Lung (tissue), 12 donors: ENCODE measurements around the gene SH2D4B. TPM values are rescaled to one million over a fixed set of nuclear protein-coding genes. Genes with fewer than 3 reads are reported as not detected.

Source experiments
- ATAC-seq: fragments of 200-7000 bp; cut with Tn5 transposase; one replicate; pipeline ENCODE4 v1.9.1; 2020; ENCODE audit warnings: moderate number of reproducible peaks; ENCODE audit not compliant: insufficient read depth, low FRiP score
- DNase-seq, 3 donors: peaks; one replicate each; pipeline ENCODE4 v3.0.0-alpha.2; 2013 to 2017
- H3K27ac ChIP-seq, 2 donors: one replicate each; pipeline ENCODE4 v1.5.1; 2013; ENCODE audit warnings: mild to moderate bottlenecking in 2 of 2, moderate library complexity in 2 of 2, control low read depth in 1 of 2, inconsistent platforms in 1 of 2, low read depth in 1 of 2, low read length in 1 of 2
- H3K27me3 ChIP-seq, 3 donors: one replicate each; pipeline ENCODE4 v1.5.1; 2013; ENCODE audit warnings: low read length in 2 of 3; ENCODE audit not compliant: control insufficient read depth in 3 of 3, insufficient read depth in 3 of 3
- H3K36me3 ChIP-seq, 4 donors: one replicate each; pipeline ENCODE4 v1.5.1; 2013; ENCODE audit warnings: low read length in 4 of 4, mild to moderate bottlenecking in 1 of 4, moderate library complexity in 1 of 4; ENCODE audit not compliant: control insufficient read depth in 4 of 4, insufficient read depth in 4 of 4
- H3K4me1 ChIP-seq, 5 donors: one replicate each; pipeline ENCODE4 v1.5.1; 2013; ENCODE audit warnings: low read length in 5 of 5, mild to moderate bottlenecking in 2 of 5, moderate library complexity in 1 of 5; ENCODE audit not compliant: control insufficient read depth in 5 of 5, insufficient read depth in 5 of 5
- H3K4me3 ChIP-seq: one replicate; pipeline ENCODE4 v1.5.1; 2013; ENCODE audit warnings: mild to moderate bottlenecking, control low read depth, moderate library complexity
- H3K9ac ChIP-seq, 2 donors: one replicate each; pipeline ENCODE4 v1.5.1; 2013; ENCODE audit warnings: low read length in 2 of 2, control low read depth in 1 of 2; ENCODE audit not compliant: insufficient read depth in 1 of 2
- H3K9me3 ChIP-seq, 4 donors: one replicate each; pipeline ENCODE4 v1.5.1; 2013; ENCODE audit warnings: low read length in 3 of 4, mild to moderate bottlenecking in 1 of 4, moderate library complexity in 1 of 4; ENCODE audit not compliant: control insufficient read depth in 4 of 4, insufficient read depth in 3 of 4
- CTCF ChIP-seq: IDR thresholded peaks from 2 replicates; pipeline ENCODE4 v1.5.1; 2012; ENCODE audit warnings: mild to moderate bottlenecking; ENCODE audit errors: control extremely low read depth, extremely low read depth
- WGBS, 2 donors: extraction: QIAGEN DNeasy Blood & Tissue Kit; methylation state at CpG; one replicate each; pipeline ENCODE4 v1.1.7; 2013; 5-methylcytosine and 5-hydroxymethylcytosine counted together
- polyA plus RNA-seq, 2 donors: library from polyadenylated mRNA; stranded (reverse); fragments of 200-250 nt; gene quantifications; one replicate each; pipeline ENCODE4 v1.2.1, GENCODE V29; 2013
- total RNA-seq, 2 donors: library from RNA; depleted of rRNA in 1 of 2; stranded (reverse); fragments of >200 nt in 1 of 2; gene quantifications; one replicate each; pipeline ENCODE4 v1.2.1, GENCODE V29; 2014 to 2021
- donor health status: control.
- donor health status: control.
- donor health status: Bipolar disorder and iron deficiency.
- donor health status: healthy.
- donor health status: DM: yes; HTN: yes; CAD: no.

Gene SH2D4B
- total and polyA plus RNA-seq, 4 donors: 0.12 to 0.28 (median 0.21) TPM

DNA sequence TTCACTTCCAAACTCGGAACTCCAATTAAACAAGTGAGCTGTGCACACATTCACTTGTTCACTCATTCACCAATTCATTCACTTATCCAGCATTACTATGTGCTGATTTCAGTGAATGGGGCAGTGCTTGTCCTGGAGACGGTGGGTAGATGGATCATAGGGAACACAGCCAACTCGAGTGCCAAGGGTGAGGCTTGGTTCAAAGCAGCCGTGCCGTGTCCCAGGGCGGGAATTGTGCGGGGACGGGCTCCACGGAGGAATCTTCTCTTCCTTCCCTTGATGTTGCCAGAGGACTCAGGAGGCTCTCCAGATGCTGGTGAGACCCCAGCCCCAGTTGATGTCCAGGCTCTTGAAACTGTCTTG lies 2.9 kb downstream of the SH2D4B start:
- no peaks in the 10 kb centered on the region for H3K36me3 ChIP-seq
- no peaks in the 10 kb centered on the region for H3K27me3 ChIP-seq
- WGBS, 2 donors: 40 to 86% methylated on average over 9 of the region's 9 CpGs
- no peak overlapping the region for H3K9ac ChIP-seq
- DNase-seq (no peak), ATAC-seq (no peak)
- peaks cover 0 to 23% (median 0%) of the 10 kb centered on the region in 5 donors for H3K4me1 ChIP-seq
- H3K27ac ChIP-seq: peak overlapping the region in 1 of 2 donors; percentile 66
- no peaks in the 10 kb centered on the region for H3K9me3 ChIP-seq
- no peak for TF ChIP-seq CTCF
- no peak overlapping the region for H3K4me3 ChIP-seq

DNA sequence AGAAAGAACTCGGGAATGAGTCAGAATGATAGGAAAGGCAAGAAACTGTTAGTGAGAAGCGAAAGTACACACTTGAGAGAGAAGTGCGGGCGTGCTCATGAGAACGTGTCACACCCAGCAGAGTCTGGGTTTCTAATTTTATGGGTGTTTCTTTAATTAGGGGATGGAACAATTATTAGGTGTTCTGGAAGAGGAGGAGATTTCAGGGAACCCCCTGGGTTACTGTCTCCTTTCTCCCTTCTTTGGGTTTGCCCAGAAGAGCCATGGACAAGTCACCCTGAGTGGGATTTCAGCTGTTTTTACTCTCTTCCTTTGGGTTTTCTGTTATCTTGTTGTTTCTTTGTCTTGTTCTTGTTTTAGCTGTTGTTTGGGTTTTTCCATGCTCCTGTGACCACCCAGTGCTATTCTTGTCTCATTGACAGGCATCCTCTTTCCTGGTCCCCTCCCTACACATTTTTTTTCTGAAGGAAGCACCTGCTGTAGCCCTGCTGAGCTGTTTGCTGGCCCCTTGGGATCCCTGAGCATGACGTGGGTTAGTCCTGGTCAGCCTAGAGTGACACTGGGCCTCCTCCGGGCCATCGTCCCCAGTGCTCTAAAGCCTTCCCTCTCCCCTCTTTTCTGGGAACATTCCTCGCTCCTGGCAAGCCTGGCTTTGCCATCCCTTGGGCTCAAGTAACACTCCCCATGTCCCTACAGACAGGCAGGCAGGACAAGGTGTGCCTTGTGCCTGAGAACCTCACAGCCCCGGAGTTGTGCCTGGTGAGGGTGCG lies 3.5 kb downstream of the SH2D4B start:
- ATAC-seq (peak; percentile 38), DNase-seq (peak in 2 of 3 donors; percentile 32 to 56)
- H3K4me1 ChIP-seq: peaks cover 0 to 22% (median 0%) of the 10 kb centered on the region in 5 donors
- H3K9me3 ChIP-seq: no peaks in the 10 kb centered on the region
- no peak overlapping the region for H3K4me3 ChIP-seq
- peak overlapping the region in 1 of 2 donors; percentile 66 for H3K27ac ChIP-seq
- no peaks in the 10 kb centered on the region for H3K27me3 ChIP-seq
- H3K9ac ChIP-seq: no peak overlapping the region
- WGBS, 2 donors: 39 to 73% methylated on average over 11 of the region's 11 CpGs
- H3K36me3 ChIP-seq: no peaks in the 10 kb centered on the region
- TF ChIP-seq CTCF: no peak

- Histone ChIP-seq H3K4me1 (peaks cover 0 to 16% (median 0%) of the 10 kb centered on the region in 5 donors), H3K27ac (no peak overlapping the region), H3K9ac (no peak overlapping the region), H3K27me3 (no peaks in the 10 kb centered on the region), H3K9me3 (no peaks in the 10 kb centered on the region), H3K4me3 (no peak overlapping the region), H3K36me3 (no peaks in the 10 kb centered on the region)
- WGBS, 2 donors: 70 to 84% methylated on average over 4 of the region's 4 CpGs
- DNase-seq (no peak), ATAC-seq (no peak)
- no peak for TF ChIP-seq CTCF
These were observed 4.4 kb downstream of the SH2D4B start for GRCh38 chr10:80542053-80542452.
